HG02938 (cell line): Measurements from ENCODE around the gene TGFBRAP1.

Experiments
- ATAC-seq: cut with Tn5 transposase; IDR thresholded peaks from one replicate; pipeline ENCODE4 v1.9.1; 2021; ENCODE audit warnings: mild to moderate bottlenecking, moderate library complexity; ENCODE audit not compliant: unreplicated experiment

The TGFBRAP1 gene, protein sequence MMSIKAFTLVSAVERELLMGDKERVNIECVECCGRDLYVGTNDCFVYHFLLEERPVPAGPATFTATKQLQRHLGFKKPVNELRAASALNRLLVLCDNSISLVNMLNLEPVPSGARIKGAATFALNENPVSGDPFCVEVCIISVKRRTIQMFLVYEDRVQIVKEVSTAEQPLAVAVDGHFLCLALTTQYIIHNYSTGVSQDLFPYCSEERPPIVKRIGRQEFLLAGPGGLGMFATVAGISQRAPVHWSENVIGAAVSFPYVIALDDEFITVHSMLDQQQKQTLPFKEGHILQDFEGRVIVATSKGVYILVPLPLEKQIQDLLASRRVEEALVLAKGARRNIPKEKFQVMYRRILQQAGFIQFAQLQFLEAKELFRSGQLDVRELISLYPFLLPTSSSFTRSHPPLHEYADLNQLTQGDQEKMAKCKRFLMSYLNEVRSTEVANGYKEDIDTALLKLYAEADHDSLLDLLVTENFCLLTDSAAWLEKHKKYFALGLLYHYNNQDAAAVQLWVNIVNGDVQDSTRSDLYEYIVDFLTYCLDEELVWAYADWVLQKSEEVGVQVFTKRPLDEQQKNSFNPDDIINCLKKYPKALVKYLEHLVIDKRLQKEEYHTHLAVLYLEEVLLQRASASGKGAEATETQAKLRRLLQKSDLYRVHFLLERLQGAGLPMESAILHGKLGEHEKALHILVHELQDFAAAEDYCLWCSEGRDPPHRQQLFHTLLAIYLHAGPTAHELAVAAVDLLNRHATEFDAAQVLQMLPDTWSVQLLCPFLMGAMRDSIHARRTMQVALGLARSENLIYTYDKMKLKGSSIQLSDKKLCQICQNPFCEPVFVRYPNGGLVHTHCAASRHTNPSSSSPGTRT

DNA sequence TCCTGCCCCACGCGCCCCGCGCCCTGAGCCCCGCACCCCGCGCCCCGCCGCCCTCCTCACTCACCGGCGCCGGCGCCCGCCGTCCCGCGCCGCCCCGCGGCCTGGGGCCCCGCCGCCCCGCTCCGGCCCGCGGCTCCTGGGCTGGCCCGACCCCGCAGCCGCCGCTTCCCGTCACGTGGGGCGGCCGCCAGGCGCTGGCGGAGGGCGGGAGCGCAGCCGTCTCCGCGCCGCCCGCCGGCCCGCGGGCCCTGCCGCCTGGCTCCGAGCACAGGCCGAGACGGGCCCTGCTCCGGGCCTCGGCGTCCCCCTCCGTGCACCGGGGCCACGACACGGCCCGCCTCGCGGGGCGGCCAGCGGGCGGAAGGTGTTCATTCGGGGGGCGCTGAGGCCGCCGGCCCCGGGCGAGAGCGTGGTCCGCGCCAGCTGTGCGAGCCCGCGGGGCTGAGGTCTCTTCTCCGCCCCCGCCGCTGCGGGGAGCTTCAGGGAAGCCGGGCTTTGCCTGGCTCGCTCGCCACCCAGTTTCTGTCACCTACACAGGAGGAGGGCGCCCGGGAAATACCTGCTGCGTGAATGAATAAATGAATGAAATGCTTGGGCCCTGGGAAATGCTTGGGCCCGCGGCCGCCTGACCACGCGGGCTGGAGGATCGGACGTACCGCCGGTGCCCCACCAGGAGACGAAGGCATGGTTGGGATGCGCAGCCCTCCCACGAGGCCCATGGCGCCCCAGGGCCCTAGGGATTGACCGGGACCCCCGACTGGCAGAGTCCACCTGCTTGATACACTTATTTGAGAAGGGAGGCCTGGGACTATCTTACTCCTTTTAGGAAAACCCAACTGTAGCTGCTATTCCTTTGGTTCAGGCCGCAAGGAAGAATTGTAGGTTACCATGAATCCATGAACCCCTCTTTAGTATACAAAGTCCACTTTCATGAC lies at the start of gene TGFBRAP1:
Gene TGFBRAP1 (minus strand): TSS at position 175 of the 935 bp plus-strand sequence. CDS start 21,434 bp downstream, outside the sequence.
- ATAC-seq = peak; percentile 54

DNA sequence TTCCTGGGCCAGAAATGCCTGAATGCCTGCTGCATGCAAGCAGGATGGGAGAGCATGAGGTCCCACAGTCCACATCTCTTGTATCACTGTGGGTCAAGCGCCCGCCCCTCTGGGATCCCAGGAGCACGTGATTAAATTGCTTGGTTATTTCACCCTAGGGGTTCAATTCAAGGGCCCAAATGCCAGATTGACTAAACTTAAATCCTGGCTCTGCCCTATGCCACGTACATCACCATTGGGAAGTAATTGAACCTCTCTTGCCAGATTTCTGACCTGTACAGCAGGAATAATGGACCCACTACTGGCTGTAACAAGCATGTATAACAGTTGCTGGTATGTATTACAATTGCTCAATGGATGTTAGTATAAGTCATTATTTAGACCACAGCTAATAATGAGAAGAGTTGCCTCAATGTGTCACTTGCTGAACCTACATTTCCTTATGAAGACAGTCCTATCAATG lies 49.4 kb upstream of the TGFBRAP1 start:
- ATAC-seq = no peak

DNA sequence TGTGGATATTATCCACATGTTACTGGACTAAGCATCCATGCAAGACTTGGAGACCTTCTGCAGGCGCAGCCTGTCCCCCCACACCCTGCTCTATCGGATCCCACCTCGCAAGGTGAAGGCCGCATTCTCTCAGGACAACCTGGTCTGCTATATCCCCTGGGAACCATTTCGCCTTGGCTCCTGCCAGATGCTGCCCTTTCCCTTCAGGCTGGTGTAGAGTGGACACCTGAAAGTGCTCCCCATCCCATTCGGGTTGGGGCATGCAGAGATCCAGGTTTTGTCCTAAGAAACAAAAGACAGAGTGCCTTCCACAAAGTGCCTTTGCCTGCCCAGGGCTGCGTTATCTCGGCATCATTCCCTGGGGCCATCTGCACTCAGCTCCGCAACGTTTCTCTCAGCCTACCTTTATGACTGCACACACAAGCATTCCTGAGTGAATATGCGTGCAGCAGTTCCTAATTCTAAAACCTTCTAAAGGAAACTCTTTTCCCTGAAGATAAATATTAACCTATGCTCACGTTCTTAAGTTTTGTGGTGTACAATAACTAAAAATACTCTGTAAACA lies 48.8 kb upstream of the TGFBRAP1 start:
- no peak for ATAC-seq

DNA sequence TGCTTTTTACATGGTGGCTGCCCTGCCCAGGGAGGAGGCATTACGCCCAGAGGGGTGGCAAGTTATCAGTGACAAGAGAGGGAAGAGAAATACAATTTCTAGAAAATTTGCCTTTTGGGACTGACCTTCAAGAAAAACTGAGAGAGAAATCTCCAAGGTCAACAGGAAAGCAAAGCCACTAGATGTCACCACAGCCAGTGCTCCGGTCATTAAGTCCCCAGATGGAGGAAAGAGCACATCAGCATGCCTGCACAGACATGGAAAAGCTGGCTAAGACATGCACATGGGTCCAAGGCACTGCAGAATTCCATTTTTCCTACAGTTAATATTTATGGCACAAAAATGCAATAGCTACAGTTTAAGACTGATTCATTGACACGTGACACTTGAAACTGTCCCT lies 48.3 kb upstream of the TGFBRAP1 start:
- no peak for ATAC-seq

DNA sequence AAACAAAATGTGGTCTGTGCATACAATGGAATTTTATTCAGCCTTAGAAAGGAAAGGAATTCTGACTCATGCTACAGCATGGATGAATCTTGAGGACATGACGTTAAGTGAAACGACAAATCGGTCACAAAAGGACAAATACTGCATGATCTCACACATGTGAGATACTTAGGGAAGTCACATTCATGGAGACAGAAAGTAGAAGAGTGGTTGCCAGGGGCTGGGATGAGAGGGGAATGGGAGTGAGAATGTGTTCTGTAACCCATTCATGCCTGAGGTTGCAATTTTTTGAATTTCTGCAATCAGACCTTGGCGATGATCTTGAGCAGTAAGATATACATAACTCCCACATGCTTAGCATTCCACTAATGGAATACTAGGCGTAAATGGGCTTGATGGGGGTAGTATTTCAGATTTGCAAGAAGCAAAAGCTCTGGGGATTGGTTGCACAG lies 47.3 kb upstream of the TGFBRAP1 start:
- ATAC-seq = no peak

DNA sequence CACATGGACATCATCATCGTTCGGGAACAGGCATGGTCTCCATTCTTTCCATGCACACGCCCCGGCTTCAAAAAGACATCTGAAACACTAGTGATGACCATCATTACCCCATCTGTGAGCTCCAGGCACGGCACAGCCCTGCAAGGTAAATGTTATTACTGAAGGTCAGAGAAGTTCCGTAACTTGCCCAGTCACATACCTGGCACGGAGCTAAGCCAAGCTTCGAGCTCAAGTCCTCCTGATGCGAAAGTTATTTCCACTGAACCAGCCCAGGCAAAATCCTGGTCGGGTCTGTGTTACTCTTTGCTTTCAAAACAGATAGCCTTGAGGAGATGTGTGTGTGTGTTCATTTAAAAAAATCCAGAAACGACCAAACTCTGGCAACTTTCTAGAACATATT lies 46.5 kb upstream of the TGFBRAP1 start:
- no peak for ATAC-seq

DNA sequence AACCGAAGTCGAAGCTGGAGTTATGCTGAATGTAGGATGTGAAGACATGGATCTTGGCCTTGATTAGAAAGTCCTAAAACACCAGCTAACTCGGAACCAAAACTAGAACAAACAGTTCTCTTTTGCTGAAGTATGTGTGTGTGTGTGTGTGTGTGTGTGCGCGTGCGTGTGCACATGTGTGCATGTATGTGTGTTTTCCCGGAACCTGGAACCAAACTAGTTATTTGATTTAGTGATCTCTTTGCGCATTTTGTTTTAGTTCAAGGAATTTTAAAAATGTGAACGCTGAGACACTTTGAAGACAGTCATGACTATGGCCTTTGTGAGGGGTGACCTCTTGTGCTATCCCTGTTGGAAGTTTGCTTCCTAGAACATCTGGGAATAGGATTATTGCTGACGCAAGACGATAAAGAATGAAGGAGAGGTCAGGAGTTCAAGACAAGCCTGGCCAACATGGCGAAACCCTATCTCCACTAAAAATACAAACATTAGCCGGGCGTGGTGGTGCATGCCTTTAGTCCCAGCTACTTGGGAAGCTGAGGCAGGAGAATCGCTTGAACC lies 45.5 kb upstream of the TGFBRAP1 start:
- ATAC-seq = no peak

DNA sequence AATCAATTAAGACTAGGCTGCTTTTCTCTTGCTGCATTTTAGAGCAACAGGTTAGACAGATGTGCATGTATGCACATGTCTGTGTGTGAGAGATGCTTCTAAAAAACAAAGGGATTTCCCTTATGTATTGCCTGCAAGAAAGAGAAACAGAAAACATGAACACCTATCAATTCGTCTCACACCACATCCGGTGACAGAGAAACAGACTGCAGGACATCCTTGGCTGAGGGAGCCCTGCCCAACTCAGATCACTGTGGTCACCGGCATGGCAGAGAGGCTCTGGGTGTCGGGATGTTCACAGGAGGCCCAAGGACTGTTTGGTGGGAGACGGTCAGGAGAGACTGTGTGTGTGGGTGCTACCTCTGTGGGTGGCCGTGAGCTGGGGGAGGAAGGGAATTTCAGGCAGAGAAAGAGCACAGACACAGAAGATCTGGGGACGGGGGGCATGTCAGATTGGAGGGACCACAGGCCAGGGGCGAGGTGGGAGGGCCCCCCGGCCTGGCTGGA lies 44.4 kb upstream of the TGFBRAP1 start:
- peak; percentile 71 for ATAC-seq

DNA sequence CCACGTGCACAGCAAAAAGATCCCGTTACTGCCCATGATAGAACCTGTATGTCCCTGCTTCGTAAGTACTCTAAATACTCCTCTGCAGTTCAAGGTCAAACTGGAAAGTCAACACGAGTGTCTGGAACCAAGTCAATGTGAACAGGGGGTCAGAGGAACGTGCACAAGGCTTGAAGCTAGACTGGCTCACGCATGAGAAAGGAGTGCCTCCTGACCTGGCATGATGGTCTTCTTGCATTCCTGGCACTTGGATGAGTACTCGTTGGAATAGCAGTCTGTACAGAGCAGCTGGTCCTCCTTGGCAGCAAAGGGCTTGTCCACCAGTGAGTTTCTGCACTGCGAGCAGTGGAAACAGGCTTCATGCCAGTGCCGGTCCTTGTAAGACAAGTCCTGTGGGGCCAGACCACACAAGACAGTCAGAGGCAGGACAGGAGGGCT lies 43.8 kb upstream of the TGFBRAP1 start:
- ATAC-seq = no peak

DNA sequence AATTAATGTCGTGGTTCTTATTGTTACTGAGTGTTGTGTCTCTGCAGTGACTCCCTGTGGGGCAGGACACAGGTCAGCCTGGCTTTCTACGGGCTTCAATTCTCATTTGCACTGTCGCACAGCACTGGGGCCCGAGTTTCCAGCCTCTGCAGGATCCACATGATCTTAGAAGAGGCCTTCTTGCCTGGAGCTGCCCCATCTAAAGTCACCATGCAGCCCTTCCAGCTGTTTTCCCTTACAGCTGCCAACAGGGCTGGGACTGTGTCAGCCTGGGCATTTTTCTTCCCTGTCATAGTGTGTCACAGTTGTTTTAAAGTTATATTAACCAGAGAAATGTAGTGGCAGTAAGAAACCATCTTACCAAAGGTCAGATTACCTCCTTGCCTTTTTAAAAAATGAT lies 42.3 kb upstream of the TGFBRAP1 start:
- ATAC-seq = no peak

DNA sequence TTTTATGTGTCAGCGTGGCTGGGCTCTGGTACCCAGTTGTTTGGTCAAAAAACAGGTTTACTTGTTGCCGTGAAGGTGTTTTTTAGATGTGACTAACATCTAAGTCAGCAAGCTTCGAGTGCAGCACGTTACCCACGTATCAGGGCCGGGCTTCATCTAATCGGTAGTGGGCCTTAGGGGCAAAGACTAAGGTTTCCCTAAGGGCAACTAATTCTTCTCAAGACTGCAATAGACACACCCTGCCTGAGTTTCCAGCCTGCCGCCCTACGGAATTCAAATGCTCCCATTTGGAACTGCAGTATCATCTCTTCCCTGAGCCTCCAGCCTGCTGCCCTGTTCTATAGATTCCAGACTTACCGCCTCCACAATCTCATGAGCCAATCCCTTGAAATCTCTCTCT lies 41.6 kb upstream of the TGFBRAP1 start:
- ATAC-seq = no peak

DNA sequence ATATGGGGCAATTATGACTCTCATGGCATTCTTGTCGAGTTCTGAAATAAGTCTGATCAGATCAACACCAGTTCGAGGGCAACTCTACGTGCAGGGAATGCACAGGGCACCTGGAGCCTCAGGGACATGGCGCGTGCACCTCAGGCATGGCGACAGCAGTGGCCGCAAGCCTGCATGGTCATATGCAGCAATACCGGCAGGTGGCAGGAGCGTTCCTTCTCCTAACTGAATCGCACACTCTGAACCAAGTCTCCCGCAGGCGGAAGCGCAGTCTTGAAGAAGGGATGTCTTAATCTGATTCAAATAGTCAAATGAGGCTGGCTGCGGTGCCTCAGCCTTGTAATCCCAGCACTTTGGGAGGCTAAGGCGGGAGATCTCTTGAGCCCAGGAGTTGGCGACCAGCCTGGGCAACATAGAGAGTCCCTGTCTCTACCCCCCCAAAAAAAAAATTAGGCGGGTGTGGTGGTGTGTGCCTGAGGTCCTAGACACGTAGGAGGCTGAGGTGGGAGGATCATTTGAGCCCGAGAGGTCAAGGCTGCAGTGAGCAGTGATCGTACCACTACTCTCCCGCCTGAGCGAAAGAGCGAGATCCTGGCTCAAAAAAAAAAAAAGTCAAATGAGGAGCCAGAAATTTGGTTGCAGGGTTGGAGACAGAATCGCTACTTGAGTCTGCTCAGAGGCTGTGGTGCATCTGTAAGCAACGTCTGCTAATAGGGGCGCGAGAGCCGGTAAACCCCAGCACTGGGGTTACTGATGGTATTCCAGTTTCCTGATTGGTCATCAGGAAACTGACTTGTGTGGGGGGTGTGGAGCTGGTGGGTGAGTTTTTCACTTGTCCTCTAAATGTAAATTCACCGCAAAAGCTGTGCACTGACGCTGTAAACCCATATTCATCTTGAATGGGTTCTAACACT lies 40.5 kb upstream of the TGFBRAP1 start:
- peak; percentile 90 for ATAC-seq

DNA sequence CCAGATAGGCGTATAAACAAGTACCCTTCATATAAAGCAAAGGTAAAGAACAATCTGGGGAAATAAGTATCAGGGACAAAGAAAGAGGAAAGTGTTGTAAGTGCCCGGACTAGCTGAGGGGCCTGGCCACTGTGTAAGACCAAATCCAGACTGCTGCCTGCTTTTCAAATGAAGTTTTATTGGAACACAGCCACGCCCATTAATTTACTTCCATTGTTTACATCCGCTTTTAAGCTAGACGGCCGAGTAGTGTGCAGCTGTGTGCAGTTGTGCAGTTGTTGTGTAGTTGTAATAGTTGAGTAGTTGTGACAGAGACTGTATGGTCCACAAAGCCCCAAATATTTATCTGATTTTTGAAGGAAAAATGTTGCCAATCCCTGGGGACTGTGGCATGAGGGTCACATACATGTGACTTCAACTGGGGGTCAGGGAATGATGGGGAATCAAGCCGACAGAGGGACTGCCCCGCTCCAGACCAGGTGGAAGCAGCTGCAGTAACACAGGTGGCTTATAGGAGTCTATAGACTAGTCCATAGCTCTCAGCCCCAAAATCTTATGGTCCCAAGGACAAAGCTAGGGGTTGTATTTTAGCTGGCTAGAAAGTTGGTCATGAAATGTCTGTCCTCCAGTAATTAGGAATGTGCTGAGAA lies 39.3 kb upstream of the TGFBRAP1 start:
- ATAC-seq = no peak

DNA sequence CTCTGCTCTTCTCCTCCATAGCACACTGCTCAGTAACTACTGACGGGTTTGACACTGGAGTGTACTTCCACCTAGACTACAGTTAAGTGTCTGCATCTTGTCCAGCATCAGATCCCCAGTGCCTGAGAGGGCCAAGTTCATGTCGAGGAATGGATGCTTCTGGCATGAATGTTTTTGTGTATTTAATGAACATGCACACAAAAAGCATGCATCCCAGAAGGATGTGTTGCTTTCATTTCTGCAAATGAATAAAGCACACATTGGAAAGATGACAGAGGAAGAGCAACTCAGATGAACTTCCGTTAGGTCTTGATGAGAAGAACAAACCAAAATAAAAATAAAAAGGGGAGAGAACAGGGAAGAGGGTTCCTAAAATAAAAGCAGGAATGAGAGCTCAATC lies 35.7 kb upstream of the TGFBRAP1 start:
- no peak for ATAC-seq

DNA sequence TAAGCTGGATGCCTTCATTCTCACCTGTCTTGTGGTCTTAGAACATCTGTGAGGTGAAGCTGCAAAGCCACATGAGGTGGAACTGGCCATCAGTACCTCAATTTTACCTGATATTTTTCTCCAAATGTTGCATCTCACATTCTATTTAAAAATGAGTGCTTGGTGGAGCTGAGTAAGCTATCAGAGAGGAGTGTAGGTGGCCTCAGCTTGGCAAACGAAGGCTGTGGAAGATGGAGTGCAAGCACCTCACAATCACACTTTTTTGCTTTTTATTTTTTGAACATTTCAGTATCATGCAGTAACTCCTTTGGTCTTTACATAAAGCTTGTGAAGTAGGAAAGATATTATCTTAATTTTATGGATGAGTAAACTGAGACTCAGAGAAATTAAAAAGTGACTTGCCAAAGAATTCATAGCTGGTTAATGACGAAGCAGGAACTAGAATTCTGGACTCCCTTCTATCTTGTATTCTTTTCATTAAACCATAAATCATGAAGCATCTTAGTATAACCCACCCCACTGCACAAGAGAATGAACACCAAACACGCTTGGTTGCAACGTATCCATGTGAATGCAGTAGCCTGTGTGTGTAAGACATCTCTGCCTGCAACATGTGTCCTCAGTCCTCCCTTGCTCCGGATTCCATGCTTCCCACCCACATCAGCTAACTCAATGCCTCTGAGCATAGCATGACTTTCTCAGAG lies 35.1 kb upstream of the TGFBRAP1 start:
- ATAC-seq = no peak

DNA sequence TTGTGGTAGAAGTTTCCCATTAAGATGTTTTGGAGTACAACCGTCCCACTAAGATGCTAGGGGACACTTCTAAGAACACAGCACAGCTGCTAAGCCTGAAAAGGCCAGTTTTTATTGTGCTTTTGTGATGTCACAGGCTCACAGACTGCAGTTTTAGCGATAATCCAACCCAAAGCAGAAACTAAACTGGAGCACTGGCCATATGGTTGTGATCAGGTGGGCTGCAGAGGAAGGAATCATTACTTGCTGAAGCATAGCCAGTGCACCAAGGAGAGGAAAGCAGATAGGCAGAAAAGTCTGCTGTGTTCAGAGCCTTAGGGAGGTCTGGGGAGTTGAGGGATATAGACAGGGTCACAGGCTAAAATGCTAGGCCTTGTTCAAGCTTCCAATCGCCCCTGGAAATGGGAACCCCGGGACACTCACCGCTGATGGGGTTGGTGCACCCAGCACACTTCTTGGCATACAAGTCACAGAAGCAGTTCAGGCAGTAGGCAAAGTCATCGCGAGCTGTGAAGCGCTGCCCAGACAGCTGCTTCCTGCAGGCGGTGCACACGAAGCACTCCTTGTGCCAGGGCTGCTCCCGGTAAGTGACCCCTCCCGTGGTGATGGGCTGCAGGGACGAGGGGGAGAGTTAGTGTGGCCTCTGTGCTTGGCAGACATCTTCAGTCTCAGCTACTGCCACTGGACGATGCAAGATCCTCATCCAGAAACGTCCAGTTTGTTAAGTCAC lies 33.5 kb upstream of the TGFBRAP1 start:
- no peak for ATAC-seq
